Calu3 (cell line): ENCODE measurements around the gene FETUB. TPM values are rescaled to one million over a fixed set of nuclear protein-coding genes. Genes with fewer than 3 reads are reported as not detected.
"Not testable (repeated sequence)": the region's sequence is repeated elsewhere in the genome, so short reads cannot be mapped to it uniquely, and the experiment has no call there.

Experiments used
- BruUV-seq: library from RNA; stranded (reverse); fragments of 400-500 nt; replicated peaks from 2 replicates; lab custom pipeline; 2021; lab: Mats Ljungman, UMichigan
- CTCF ChIA-PET: fragments of 300-600 bp; sonication (Branson Sonifier 250); formaldehyde crosslinking; loops from one replicate; lab custom pipeline; 2022; ENCODE audit warnings: antibody characterized with exemption; lab: Charles Lee
- DNase-seq: peaks from one replicate; pipeline ENCODE4 v3.0.0; 2022
- H3K27ac Mint-ChIP-seq: one replicate; pipeline ENCODE4 v1.8.0; 2022; ENCODE audit warnings: mixed read lengths; ENCODE audit not compliant: unreplicated experiment
- H3K27me3 Mint-ChIP-seq: one replicate; pipeline ENCODE4 v1.8.0; 2022; ENCODE audit warnings: mixed read lengths; ENCODE audit not compliant: unreplicated experiment
- H3K36me3 Mint-ChIP-seq: one replicate; pipeline ENCODE4 v1.8.0; 2022; ENCODE audit warnings: mild to moderate bottlenecking, moderate library complexity, mixed read lengths; ENCODE audit not compliant: insufficient read depth, unreplicated experiment
- H3K4me1 Mint-ChIP-seq: one replicate; pipeline ENCODE4 v1.8.0; 2022; ENCODE audit warnings: mild to moderate bottlenecking, low read depth, mixed read lengths; ENCODE audit not compliant: unreplicated experiment
- H3K4me3 Mint-ChIP-seq: one replicate; pipeline ENCODE4 v1.8.0; 2022; ENCODE audit warnings: mild to moderate bottlenecking, low read depth, moderate library complexity, mixed read lengths; ENCODE audit not compliant: unreplicated experiment
- H3K9me3 Mint-ChIP-seq: one replicate; pipeline ENCODE4 v1.8.0; 2022; ENCODE audit warnings: low read depth, mixed read lengths; ENCODE audit not compliant: unreplicated experiment
- CTCF ChIP-seq: fragments of 200-600 bp; IDR thresholded peaks from one replicate; pipeline ENCODE4 v1.8.0; 2022; ENCODE audit warnings: antibody characterized with exemption; ENCODE audit not compliant: unreplicated experiment
- intact Hi-C: fragments of 100-400 bp; cut with micrococcal nuclease; formaldehyde crosslinking; loops from one replicate; pipeline ENCODE4 v1.10.0; 2022; ENCODE audit not compliant: unreplicated experiment
- total RNA-seq: library from RNA; stranded (reverse); gene quantifications from 2 replicates; pipeline ENCODE4 v1.2.3, GENCODE V29; 2022

The FETUB gene
- total RNA-seq, 1 experiment from 2014 or later, result not detected

GRCh38 chr3:186697510-186697909, 57.3 kb downstream of the FETUB start:
- CTCF ChIA-PET, result interaction anchor here (0.8 to 1.3 kb wide), 2 partner anchors 18 to 48 kb away, joined by 3 read pairs; no protein-coding TSS in a partner anchor
- no TSS peak for BruUV-seq
- intact Hi-C loops, result loop anchor here (10.0 kb wide), 1 partner anchor 47 kb away; no protein-coding TSS in a partner anchor
- no peak overlapping the region for H3K4me3 Mint-ChIP-seq
- H3K4me1 Mint-ChIP-seq, result no peaks in the 10 kb centered on the region
- no peak overlapping the region for H3K27ac Mint-ChIP-seq
- TF ChIP-seq CTCF, result no peak
- no peak for DNase-seq
- H3K36me3 Mint-ChIP-seq, result no peaks in the 10 kb centered on the region
- no peaks in the 10 kb centered on the region for H3K27me3 Mint-ChIP-seq
- H3K9me3 Mint-ChIP-seq, result no peaks in the 10 kb centered on the region

- Mint-ChIP-seq H3K27ac (no peak overlapping the region), H3K4me3 (no peak overlapping the region), H3K27me3 (no peaks in the 10 kb centered on the region), H3K9me3 (no peaks in the 10 kb centered on the region), H3K4me1 (no peaks in the 10 kb centered on the region), H3K36me3 (no peaks in the 10 kb centered on the region)
- intact Hi-C loops, result no loop called here
- BruUV-seq, result no TSS peak
- no peak for DNase-seq
- no peak for TF ChIP-seq CTCF
- CTCF ChIA-PET, result no interaction called here
Measured at GRCh38 chr3:186700267-186700666, 60.1 kb downstream of the FETUB start.

GRCh38 chr3:186702451-186702850, 62.3 kb downstream of the FETUB start:
- BruUV-seq, H3K27me3 Mint-ChIP-seq, H3K27ac Mint-ChIP-seq, CTCF ChIA-PET, H3K4me3 Mint-ChIP-seq, H3K36me3 Mint-ChIP-seq, H3K4me1 Mint-ChIP-seq, H3K9me3 Mint-ChIP-seq, DNase-seq, intact Hi-C loops: not testable (repeated sequence)

Other genes starting within 250 kb of the FETUB start
- gene CRYGS, start 96.0 kb upstream of the FETUB start, total RNA-seq, result 7.2 and 9.5 TPM in 2 replicates
- gene TBCCD1, start 73.1 kb upstream of the FETUB start, total RNA-seq, result 21.0 and 25.1 TPM in 2 replicates
- gene DNAJB11, start 69.7 kb upstream of the FETUB start, total RNA-seq, result 171 and 181 TPM in 2 replicates
- gene AHSG, start 27.3 kb upstream of the FETUB start, total RNA-seq, result 0.24 and 0.39 TPM in 2 replicates
- gene HRG, start 25.6 kb downstream of the FETUB start, total RNA-seq, result 0.17 and 0.40 TPM in 2 replicates
- not detected in 2 replicates for gene KNG1, start 77.0 kb downstream of the FETUB start, total RNA-seq
- 593 and 650 TPM in 2 replicates for gene EIF4A2, start 143.2 kb downstream of the FETUB start, total RNA-seq
- 94.8 and 107 TPM in 2 replicates for gene RFC4, start 166.1 kb downstream of the FETUB start, total RNA-seq
- gene ADIPOQ, start 202.3 kb downstream of the FETUB start, total RNA-seq, result not detected in 2 replicates